HG02798 (cell line): ENCODE measurements around the gene SUOX.
"Not testable (repeated sequence)": the region's sequence is repeated elsewhere in the genome, so short reads cannot be mapped to it uniquely, and the experiment has no call there.

ENCODE experiments used
- ATAC-seq: cut with Tn5 transposase; IDR thresholded peaks from one replicate; pipeline ENCODE4 v1.9.1; 2021; ENCODE audit warnings: mild to moderate bottlenecking; ENCODE audit not compliant: unreplicated experiment, poor library complexity

The SUOX gene

DNA sequence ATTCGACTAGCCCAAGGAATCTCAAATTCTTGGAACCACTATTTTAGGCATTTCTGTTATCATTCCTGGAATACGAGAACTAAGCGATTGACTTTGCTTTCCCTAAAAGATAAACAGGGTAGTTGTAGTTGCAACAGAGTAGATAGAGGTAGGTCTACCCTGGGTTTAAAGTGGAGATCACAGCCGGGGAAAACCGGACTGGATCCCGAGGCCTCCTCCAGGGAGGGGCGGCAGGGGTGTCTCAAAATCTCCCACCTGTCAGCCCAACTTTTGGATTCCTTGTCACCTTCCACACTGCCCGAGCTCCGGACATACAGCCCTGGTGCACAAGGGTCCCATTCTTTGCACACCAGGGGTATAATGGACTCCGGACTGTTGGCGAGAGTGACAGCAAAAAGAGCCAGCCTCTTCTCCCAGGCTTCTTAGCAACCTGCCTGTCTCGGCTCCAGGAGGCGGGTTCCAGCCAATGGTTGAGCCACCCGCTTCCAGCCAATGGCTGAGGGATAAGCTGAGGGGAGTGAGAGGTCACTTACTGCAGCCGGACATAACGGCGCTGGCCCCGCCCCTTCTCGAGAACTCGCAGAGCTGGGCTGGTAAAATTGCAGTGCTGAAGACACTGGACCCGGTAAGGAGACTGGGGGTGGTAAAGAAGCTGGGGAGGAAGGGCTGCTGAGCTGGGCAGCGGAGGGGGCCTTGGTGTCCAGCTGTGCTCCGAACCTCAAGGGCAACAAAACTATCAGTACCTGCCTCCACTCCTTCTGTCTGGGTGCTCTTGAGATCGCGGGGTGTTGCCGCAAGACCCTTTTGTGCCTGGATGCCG lies at the start of gene SUOX:
SUOX (plus strand) TSS at position 562 of the 820 bp plus-strand sequence. CDS start 4,946 bp downstream, outside the sequence.
- peak; percentile 100 for ATAC-seq

- ATAC-seq: no peak
Observed at GRCh38 chr12:55955344-55955743, 41.7 kb upstream of the SUOX start.

GRCh38 chr12:55955800-55956508 lies 41.1 kb upstream of the SUOX start:
- no peak for ATAC-seq

DNA sequence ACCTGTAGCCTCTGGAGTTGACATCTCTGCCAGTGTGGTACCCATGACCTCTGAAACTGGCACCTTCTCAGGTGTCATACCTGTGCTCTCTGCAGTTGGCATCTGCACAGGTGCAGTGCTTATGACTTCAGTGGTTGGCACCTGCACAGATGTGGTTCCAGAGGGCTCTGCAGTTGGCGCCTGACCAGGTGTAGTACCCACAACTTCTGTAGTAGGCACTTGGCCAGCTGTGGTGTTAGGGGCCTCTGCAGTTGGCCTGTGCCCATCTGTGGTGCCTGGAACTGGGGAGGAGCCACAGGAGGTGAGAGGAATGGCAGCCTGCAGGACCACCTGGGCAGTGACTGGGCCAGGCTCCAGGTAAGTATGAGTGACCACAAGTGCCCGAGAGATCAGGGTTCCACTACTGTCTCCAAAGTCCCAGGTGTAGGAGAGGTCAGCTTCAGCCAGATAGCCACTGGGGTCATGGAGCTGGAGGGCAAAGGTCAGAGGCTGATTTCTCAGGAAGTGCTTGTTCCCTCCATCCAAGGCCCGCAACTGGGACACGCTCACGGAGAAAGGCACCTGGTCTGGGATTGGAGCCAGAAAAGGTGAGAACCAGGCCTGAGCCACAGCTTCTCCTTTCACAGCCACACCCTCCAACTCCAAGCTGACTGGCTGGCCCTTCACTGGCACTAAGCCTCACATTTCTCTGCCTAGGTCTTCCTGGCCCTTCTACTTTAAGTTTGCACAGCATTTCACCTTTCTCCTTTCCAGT lies 39.8 kb upstream of the SUOX start:
- no peak for ATAC-seq

- ATAC-seq: no peak
Observed at GRCh38 chr12:55963760-55964159, 33.3 kb upstream of the SUOX start.

GRCh38 chr12:55965240-55965639 lies 31.8 kb upstream of the SUOX start:
- no peak for ATAC-seq

DNA sequence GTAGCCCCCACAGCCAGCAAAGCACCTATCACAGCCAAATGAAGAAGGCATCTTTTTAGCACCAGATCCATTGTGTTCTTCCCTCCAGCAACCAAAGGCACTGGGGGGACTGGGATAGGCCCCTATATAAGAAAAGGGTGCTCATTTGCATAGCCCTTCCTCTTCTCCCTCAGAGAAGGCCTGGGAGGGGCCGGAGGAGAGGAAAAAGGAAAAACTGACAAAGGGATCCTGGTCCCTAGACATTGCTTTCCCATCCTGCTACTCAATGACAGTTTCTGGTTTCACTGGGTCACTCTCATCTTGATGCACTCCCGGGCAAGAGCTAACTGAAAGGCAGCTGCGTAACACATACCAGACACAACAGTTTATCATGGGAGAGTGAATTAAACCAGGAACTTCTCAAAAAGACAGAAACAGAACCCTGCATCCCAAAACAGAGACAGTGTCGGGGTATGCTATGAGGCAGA lies 31.1 kb upstream of the SUOX start, which contains the start of gene PMEL:
PMEL (minus strand) TSS at position 102 of the 467 bp plus-strand sequence; CDS start at position 71, 31 bp downstream.
- no peak for ATAC-seq

- ATAC-seq: peak; percentile 98
Observed at GRCh38 chr12:55966408-55967281, 30.4 kb upstream of the SUOX start, which contains the start of gene CDK2. Gene CDK2 (plus strand): TSS chr12:55966830. CDS start chr12:55967009, 179 bp downstream.

- no peak for ATAC-seq
Observed at GRCh38 chr12:55969356-55969755, 27.7 kb upstream of the SUOX start.

- ATAC-seq: no peak
Observed at GRCh38 chr12:55970775-55971174, 26.3 kb upstream of the SUOX start.

DNA sequence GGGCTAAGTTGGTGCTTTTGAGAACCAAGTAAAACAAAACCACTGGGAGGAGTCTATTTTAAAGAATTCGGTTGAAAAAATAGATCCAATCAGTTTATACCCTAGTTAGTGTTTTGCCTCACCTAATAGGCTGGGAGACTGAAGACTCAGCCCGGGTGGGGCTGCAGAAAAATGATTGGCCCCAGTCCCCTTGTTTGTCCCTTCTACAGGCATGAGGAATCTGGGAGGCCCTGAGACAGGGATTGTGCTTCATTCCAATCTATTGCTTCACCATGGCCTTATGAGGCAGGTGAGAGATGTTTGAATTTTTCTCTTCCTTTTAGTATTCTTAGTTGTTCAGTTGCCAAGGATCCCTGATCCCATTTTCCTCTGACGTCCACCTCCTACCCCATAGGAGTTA lies 25.0 kb upstream of the SUOX start:
- no peak for ATAC-seq

DNA sequence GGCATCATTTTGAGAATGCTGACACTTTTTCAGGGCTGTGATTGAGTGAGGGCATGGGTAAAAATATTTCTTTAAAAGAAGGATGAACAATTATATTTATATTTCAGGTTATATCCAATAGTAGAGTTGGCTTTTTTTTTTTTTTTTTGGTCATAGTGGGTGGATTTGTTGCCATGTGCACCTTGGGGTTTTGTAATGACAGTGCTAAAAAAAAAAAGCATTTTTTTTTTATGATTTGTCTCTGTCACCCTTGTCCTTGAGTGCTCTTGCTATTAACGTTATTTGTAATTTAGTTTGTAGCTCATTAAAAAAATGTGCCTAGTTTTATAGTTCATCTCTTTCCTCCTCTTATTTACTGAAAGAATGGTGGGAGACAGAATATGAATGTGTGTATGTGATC lies 24.6 kb upstream of the SUOX start:
- ATAC-seq: no peak

GRCh38 chr12:55972911-55973598 lies 24.0 kb upstream of the SUOX start:
- no peak for ATAC-seq

DNA sequence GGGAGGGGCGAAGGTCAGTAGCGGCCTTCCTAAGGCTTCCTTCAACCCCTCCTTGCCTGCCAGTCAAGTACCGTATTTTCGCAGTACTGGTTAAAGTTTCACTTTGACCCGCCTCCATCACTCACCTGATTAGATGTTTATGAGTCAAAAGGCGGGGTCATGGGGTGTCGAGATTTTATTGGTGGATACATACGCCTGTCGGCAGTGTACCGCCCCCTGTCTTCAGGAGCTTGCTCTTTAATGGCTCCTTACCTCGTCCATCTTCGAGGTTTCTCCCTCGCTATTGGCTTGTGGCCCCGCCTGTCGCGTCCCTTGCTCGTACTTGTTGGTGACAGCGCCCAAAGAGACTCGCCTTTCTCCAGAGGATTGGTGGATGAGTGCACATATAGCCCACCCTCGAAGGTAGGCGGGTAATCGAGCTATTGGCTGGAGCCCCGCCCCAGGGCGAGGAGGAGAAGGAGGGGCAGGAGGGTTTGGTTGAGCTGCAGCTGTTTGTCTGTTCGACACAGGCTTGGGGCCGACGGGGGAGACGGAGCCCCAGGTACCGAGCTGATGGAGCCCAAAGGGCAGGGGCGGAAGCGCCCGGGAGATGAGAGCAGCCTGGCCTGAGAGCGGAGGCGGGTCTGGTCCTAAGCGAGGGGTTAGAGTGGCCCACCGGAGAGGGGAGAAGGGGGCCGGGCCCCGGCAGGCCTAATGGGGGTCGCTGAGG lies 23.3 kb upstream of the SUOX start, which contains the start of gene RAB5B:
RAB5B (plus strand) TSS at position 480 of the 709 bp plus-strand sequence. CDS start 12,883 bp downstream, outside the sequence.
- peak; percentile 94 for ATAC-seq

DNA sequence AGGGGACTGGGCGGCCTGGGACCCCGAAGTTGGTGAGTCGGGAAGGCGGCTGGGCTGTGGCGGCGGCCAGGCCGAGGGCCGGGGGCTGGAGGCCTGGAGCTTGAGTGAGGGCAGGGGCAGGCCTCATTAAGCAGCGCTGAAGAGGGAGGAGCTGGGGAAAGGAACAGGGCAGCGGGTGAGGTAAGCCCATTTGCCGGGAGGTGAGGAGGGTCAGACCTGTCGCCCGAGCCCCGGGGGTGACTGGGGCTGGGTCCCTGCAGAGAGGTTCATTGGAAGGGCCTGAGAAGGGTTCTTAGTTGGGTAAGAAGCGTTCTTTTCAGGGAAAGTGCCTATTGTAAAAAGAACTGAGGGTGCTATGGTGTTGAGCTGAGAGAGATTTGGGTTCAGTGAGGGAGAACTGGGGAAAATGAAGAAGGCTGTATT lies 22.8 kb upstream of the SUOX start:
- ATAC-seq: peak; percentile 5

GRCh38 chr12:55978393-55978792 lies 18.7 kb upstream of the SUOX start:
- no peak for ATAC-seq

DNA sequence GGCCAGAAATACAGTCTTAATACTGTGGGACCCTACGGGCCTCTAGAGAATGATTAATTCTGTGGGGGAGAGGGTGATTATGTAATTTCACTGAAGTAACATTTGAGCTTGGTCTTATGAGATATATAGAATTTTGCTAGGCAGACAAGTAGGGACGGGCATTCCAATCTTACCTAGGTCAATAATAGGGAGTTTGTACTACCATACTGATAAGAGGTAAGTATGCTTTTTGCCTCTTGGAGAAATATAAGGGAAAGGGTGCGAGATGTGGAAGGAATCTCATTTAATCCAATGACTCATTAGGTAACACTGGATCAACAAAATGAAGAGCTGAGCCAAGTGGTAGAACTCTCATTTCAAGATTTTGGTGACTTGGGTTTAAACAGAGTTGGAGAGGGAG lies 18.0 kb upstream of the SUOX start:
- ATAC-seq: no peak

GRCh38 chr12:55981882-55982281 lies 15.2 kb upstream of the SUOX start:
- not testable (repeated sequence) for ATAC-seq
